HG03135 (cell line): ENCODE measurements around the gene KCNJ12.
"Not testable (repeated sequence)": the region's sequence is repeated elsewhere in the genome, so short reads cannot be mapped to it uniquely, and the experiment has no call there.

Source experiments
- ATAC-seq: cut with Tn5 transposase; IDR thresholded peaks from one replicate; pipeline ENCODE4 v1.9.1; 2021; ENCODE audit warnings: mild to moderate bottlenecking, moderate library complexity; ENCODE audit not compliant: unreplicated experiment

The KCNJ12 gene

GRCh38 chr17:21348926-21349261 is 27.3 kb upstream of the KCNJ12 start:
- not testable (repeated sequence) for ATAC-seq

- ATAC-seq = not testable (repeated sequence)
Observed at GRCh38 chr17:21349358-21350050, 26.7 kb upstream of the KCNJ12 start.

- not testable (repeated sequence) for ATAC-seq
Observed at GRCh38 chr17:21350495-21350894, 25.7 kb upstream of the KCNJ12 start.

- no peak for ATAC-seq
Observed at GRCh38 chr17:21351366-21352065, 24.6 kb upstream of the KCNJ12 start.

GRCh38 chr17:21352221-21352980 is 23.8 kb upstream of the KCNJ12 start:
- ATAC-seq = no peak

- no peak for ATAC-seq
Observed at GRCh38 chr17:21352981-21353265, 23.2 kb upstream of the KCNJ12 start.

- ATAC-seq = no peak
Observed at GRCh38 chr17:21353326-21354010, 22.7 kb upstream of the KCNJ12 start.

GRCh38 chr17:21354796-21355385 is 21.3 kb upstream of the KCNJ12 start:
- no peak for ATAC-seq

GRCh38 chr17:21355586-21355985 is 20.6 kb upstream of the KCNJ12 start:
- ATAC-seq = no peak

- ATAC-seq = no peak
Observed at GRCh38 chr17:21356537-21357127, 19.5 kb upstream of the KCNJ12 start.

GRCh38 chr17:21357281-21357680 is 18.9 kb upstream of the KCNJ12 start:
- no peak for ATAC-seq

GRCh38 chr17:21357696-21358656 is 18.2 kb upstream of the KCNJ12 start:
- ATAC-seq = no peak

GRCh38 chr17:21358682-21359482 is 17.3 kb upstream of the KCNJ12 start:
- ATAC-seq = no peak

GRCh38 chr17:21359483-21359840 is 16.7 kb upstream of the KCNJ12 start:
- ATAC-seq = no peak

- ATAC-seq = no peak
Observed at GRCh38 chr17:21360048-21360447, 16.1 kb upstream of the KCNJ12 start.

- ATAC-seq = no peak
Observed at GRCh38 chr17:21361020-21361809, 14.9 kb upstream of the KCNJ12 start.

GRCh38 chr17:21362331-21362931 is 13.7 kb upstream of the KCNJ12 start:
- ATAC-seq = no peak
